Activated T-cell treated with anti-CD3 and anti-CD28 coated beads, Interleukin-2, amount 50 U/mL, for 1 hour (primary cell): Measurements from ENCODE around the gene PYGL.
"Not testable (repeated sequence)": the region's sequence is repeated elsewhere in the genome, so short reads cannot be mapped to it uniquely, and the experiment has no call there.

Source experiments
- DNase-seq: peaks from one replicate; pipeline ENCODE4 v3.0.0-alpha.2; 2020

The PYGL gene

GRCh38 chr14:50924843-50925242, 19.4 kb downstream of the PYGL start:
- DNase-seq: no peak

DNA sequence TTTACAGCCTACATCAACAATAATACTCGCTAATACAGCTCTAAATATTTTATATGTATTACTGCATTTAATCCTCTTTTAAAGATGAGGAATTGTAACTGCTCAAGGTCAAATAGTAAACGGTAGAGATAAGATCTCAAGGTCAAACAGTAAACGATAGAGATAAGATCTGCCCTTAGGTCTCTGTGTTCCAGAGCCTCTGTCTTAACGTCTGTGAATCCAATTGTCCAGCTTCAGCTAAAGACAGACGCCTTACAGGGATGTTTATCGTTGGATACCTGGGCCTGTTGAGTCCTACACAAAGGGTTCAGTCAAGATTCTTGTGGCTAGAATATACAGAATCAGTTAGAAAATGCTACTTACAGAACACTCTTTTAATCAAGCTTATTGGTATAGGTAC, 20.0 kb downstream of the PYGL start:
- no peak for DNase-seq

DNA sequence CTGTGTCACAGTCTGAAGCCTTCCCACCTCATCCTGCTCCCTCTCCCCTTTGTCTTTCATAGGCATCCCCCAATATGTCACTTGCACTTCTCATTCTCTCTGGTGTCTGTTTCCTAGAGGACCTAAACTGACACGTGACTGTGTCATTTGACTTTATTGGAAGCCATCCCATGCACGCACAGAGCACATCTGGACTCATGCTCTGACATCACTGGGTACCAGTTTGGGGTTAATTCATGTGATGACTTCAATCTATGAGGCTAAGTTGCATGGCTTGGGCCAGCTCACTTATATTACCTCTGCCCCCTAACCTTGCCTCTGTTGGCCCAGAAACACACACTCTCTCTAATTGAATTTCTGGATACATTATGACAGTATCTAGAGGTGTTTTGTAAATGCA, 21.5 kb downstream of the PYGL start:
- DNase-seq: no peak

GRCh38 chr14:50920482-50921230, 23.6 kb downstream of the PYGL start:
- no peak for DNase-seq

GRCh38 chr14:50919524-50919923, 24.8 kb downstream of the PYGL start:
- DNase-seq: not testable (repeated sequence)

DNA sequence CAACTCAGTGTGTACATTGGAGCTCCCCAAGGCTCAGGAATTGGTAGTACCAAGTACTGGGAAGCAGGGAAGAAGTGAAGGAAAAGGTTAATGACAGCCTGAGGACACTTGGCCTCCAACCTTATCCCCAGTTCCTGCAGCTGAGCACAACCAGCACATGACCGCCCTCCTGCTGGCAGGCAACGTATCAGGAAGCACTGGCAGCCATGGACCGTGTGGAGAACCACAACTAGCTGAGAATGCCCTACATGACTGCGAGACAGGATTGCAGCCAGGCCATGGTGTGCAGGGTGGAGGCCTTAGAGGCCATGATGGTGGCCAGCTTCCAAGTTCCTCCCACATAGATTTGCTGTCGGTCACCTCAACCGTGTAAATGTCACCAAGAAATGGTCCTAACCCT, 26.8 kb downstream of the PYGL start:
- DNase-seq: no peak

DNA sequence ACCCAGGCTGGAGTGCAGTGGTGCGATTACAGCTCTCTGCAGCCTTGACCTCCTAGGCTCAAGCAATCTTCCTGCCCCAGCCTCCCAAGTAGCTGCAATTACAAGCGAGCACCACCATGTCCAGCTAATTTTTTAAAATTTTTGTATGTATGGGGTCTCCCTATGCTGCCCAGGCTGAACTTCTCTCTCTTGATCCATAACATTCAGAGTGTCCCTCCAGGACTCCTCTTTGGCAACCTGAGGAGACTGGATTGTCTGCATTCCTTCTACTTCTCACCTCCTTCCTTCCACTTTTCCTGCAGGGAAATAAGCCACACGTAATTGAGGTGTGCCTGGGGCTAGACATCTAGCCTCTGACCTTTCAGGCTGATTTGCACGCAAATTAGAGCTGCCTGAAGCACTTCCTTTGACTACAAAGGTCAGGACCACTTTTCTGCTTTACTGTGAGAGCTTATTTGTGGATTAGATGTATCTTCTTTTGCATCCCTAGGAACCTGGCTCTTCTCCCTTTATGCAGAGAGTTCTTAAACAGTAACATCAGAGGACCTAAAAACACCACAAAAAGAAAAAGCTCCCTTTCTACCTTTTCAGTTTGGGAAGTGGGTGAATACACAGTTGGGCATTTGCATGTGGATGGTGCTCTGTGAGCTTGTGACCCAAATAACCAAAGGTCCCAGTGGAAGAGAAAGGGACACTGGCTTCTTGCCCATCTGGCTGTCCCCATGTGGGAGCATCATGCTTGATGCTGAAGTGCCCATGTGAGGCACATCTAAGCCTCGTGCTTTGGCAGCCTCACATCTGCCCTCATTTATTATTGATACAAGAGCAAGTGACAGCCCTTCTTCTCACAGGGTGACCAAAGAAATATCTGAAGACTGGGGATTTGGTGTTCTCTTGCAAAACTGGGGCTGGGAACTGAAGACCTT, 33.5 kb downstream of the PYGL start:
- no peak for DNase-seq

DNA sequence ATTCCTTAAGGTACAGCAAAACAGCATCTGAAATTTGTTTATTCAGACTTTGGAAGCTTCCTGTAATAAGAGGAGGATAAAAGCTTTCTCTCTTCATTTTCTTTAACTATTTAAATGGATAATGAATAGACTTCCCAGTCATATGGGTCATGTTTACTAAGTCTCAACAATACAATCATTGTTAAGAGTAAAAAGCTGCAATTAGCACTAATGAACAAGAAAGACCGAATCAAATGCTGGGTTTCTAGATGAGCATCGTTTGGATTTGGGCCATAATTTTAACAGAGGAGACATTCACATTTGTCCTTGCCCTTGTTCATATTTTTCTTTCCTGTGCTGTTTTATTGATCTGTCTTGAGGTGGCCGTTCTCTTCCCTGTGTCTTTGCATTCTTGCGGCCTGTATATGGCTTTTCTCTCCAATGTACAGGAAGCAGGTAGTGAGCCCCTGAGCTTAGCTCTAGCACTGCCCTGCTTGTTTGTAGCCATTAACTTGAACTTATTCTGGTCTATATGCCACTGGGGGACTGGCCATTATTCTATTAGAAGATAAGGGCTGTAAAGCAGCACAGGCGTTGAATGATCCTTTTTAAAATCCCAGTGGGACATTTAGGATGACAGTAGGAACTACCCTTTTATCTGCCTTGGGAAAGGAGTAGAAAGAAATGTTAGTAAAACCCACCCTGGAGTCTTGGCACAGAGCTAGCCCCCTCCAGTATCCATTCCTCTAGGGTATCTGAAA, 37.8 kb downstream of the PYGL start:
- no peak for DNase-seq

GRCh38 chr14:50904719-50905118, 39.6 kb downstream of the PYGL start:
- no peak for DNase-seq

GRCh38 chr14:50901361-50901760, 42.9 kb downstream of the PYGL start:
- DNase-seq: no peak

GRCh38 chr14:50897658-50898175, 46.6 kb downstream of the PYGL start:
- DNase-seq: no peak

GRCh38 chr14:50897005-50897404, 47.3 kb downstream of the PYGL start:
- not testable (repeated sequence) for DNase-seq

DNA sequence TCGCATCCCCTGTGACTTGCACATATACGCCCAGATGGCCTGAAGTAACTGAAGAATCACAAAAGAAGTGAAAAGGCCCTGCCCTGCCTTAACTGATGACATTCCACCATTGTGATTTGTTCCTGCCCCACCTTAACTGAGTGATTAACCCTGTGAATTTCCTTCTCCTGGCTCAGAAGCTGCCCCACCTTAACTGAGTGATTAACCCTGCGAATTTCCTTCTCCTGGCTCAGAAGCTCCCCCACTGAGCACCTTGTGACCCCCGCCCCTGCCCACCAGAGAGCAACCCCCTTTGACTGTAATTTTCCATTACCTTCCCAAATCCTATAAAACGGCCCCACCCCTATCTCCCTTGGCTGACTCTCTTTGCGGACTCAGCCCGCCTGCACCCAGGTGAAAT, 47.9 kb downstream of the PYGL start:
- DNase-seq: not testable (repeated sequence)

DNA sequence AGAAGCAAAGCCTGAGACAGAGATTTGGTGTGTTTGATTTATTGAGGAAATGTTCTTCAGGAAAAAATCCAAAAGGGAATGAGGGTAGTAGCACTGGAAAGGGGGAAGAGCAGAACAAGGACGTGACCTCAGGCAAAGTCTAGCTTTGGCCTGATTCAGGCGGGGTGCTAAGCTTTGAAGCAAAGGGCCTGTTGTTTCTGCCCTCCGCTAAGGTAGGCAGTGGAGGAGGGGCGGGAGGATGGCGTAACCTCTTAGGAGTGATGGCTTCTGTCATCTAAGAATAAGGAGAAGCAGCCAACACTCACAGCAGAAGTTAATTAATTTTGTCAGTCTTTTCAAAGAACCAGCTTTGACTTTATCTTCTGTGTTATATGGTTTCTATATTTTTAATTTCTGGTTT, 52.0 kb downstream of the PYGL start:
- DNase-seq: no peak

DNA sequence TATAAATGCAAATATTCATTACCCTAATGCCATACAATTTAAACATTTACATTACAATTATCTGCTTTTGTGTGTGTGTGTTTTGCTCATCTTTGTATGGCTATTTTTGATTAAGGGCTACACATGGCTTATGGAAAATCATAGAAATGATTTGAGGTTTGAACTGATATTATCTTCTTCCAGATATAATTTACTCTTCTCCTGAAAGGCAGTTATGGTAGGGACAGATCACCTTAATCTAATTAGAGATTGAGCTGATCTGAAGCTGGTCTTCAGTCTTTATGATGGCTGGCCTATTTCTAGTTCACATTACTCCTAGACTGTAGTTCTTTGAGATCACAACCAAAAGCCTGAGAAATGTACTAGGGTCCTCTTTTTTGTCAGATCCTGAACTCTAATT, 56.8 kb downstream of the PYGL start:
- DNase-seq: no peak

DNA sequence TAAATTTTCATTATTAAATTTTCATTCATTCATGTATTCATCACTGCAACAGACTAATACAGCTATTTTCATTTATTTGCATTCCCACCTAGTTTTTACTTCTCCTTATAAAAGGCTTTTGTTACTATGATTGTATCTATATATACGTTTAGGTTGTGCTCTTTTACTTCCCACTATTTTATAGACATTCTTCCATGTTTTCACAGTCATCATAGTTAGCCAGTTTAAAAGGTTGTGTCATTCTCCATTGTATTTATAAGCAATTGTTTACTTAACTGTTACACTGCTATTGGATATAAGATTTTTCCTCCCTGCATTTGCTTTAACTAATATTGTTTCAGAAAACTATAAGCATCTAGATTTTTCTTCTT, 60.5 kb downstream of the PYGL start:
- DNase-seq: no peak

DNA sequence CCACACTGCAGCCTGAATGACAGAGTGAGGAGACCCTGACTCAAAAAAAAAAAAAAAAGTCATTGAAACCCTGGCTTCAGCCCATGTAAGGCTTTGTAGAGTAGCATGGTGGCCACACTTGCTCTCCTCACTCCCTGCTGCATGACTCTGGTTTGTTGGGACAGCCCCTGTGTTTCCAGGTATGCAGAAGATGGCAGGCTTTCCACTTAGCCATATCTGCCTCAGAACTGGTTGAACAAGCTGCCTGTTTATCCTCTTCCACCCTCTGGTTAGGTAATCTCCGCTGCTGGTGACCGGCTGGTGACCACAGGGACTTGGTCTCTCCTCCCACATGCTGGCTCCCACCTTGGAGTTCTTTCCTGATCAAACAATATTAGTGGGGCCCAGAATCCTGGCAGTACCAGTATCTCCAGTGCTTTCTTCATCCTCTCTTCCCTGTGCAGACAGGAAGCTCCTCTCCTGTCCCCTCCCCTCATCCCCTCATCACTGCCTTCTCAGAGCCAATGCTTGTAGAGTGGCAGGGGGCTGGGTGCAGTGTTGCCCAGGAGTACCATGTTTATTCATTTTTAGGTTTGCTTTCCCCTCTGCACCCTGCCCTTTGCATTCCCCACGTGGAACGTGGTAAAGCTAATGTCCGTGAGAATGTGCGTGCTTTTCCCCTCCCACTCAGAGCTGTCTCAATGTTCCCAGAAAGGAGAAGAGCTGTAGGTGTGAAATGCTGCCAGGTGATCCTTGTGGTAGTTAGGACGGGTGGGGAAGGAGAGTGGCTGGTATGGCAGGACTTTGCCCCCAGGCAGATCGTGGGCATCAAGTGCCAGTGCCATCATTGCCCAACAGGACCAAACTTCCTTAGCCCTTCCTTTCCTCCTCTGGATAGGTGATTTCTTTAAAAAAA, 61.1 kb downstream of the PYGL start:
- DNase-seq: no peak

DNA sequence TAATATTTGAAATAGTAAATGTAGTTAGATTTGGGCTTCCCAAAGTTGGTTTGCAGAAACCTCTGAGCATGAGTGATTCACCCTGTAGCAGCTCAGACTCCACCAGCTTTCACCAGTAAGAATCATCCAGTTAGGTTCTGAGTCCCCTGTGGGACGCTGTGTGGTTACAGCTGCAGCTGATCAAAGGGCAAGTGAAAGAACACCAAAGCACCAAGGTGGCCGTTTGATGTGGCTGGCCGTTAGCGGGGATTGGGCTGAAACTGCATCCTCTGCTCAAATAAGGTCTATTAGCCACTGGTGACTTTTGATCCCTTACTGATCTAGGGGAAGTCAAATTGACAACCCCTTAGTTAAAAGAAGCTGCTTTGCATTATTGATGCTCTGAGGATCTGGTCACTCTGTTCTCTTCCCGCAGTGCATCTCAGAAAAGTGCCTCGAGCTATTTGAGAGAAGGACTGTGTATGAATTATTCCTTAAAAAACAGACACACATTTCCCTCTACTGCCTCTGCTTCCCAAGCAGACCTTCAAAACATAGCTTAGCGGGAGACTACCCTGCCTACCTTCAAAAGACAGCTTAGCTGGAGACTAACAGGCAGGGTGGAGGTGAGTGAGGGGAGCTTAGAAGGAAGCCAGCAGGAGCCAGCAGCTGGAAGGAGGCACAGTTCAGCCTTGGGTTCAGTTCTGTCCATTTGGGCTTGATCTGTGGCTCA, 68.8 kb downstream of the PYGL start:
- peak; percentile 45 for DNase-seq

DNA sequence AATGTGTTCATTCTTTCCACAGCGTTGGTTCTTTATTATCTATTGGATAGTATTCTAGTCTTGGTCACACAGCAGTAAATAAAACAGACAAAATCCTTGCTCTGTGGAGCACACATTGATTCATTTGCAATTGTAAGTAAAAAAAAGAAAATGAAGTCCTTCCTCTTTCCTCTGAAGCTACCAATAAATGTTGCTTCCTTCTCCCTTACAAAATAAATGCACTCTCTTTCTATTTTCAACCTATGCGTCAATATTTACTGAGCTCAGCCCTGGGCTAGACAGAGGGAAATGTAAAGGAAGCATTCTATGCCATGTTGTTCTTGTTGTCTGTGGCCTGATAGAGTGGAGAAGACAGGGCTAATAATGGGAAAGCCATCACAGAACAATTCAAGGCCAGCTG, 69.5 kb downstream of the PYGL start:
- no peak for DNase-seq

GRCh38 chr14:50871914-50872732, 72.2 kb downstream of the PYGL start, which contains the start of gene ABHD12B:
ABHD12B (plus strand) TSS chr14:50872053; CDS start chr14:50872175, 122 bp downstream.
- no peak for DNase-seq
